Colonic mucosa (tissue), 4 donors: ENCODE results near the gene LRRC1. TPM values are rescaled to one million over a fixed set of nuclear protein-coding genes. Genes with fewer than 3 reads are reported as not detected.

Experiments used
- DNase-seq: peaks from one replicate; pipeline ENCODE4 v3.0.0-alpha.2; 2020
- H3K27ac ChIP-seq: fragments of 200-600 bp; one replicate; pipeline ENCODE4 v1.8.0; 2021
- H3K27me3 ChIP-seq: fragments of 200-600 bp; one replicate; pipeline ENCODE4 v1.8.0; 2021
- H3K36me3 ChIP-seq: fragments of 200-600 bp; one replicate; pipeline ENCODE4 v1.8.0; 2021
- H3K4me1 ChIP-seq: fragments of 200-600 bp; one replicate; pipeline ENCODE4 v1.8.0; 2021; ENCODE audit warnings: mild to moderate bottlenecking
- H3K4me3 ChIP-seq: fragments of 200-600 bp; one replicate; pipeline ENCODE4 v1.8.0; 2021
- H3K9ac ChIP-seq, 2 donors: one replicate each; pipeline ENCODE4 v1.7.0; 2013; ENCODE audit warnings: control low read depth in 2 of 2, low read depth in 2 of 2, low read length in 2 of 2
- H3K9me3 ChIP-seq: fragments of 200-600 bp; one replicate; pipeline ENCODE4 v1.8.0; 2021
- CTCF ChIP-seq: fragments of 200-600 bp; IDR thresholded peaks from one replicate; pipeline ENCODE4 v1.8.0; 2022; ENCODE audit warnings: antibody characterized with exemption, mild to moderate bottlenecking
- intact Hi-C: fragments of 100-400 bp; cut with DNase I; formaldehyde crosslinking; loops from one replicate; pipeline ENCODE4 v1.14.1; 2022
- total RNA-seq, 2 donors: library from RNA; stranded (reverse); fragmentation: NEBNext Ultra II Directional in 1 of 2; extraction: Animal tissue kit (Norgen Biotek cat#: 25700) in 1 of 2; gene quantifications; one replicate each; pipeline ENCODE4 v1.2.1, GENCODE V29; 2021
- donor health status: healthy.
- donor health status: DM: no; HTN: no; CAD: no.
- donor health status: DM: no; HTN: no; CAD: no.

LRRC1 gene
- total RNA-seq, 2 donors from 2014 or later = 49.6 to 72.9 TPM

GRCh38 chr6:53850527-53850926 lies 55.7 kb downstream of the LRRC1 start:
- no peak for TF ChIP-seq CTCF
- Histone ChIP-seq H3K9ac (no peak overlapping the region), H3K27ac (no peak overlapping the region), H3K27me3 (no peaks in the 10 kb centered on the region), H3K4me1 (no peaks in the 10 kb centered on the region), H3K4me3 (no peak overlapping the region), H3K9me3 (no peaks in the 10 kb centered on the region), H3K36me3 (no peaks in the 10 kb centered on the region)
- intact Hi-C loops = no loop called here
- no peak for DNase-seq

GRCh38 chr6:53851561-53851960 lies 56.8 kb downstream of the LRRC1 start:
- Histone ChIP-seq H3K27ac (no peak overlapping the region), H3K4me1 (no peaks in the 10 kb centered on the region)
- no peak for DNase-seq

GRCh38 chr6:53852805-53853204 lies 58.0 kb downstream of the LRRC1 start:
- no peak for DNase-seq
- Histone ChIP-seq H3K4me3 (no peak overlapping the region), H3K4me1 (no peaks in the 10 kb centered on the region), H3K36me3 (no peaks in the 10 kb centered on the region), H3K27ac (no peak overlapping the region), H3K9me3 (no peaks in the 10 kb centered on the region), H3K9ac (no peak overlapping the region), H3K27me3 (no peaks in the 10 kb centered on the region)
- TF ChIP-seq CTCF = no peak
- intact Hi-C loops = no loop called here

More at GRCh38 chr6:53851561-53851960, 56.8 kb downstream of the LRRC1 start:
- Histone ChIP-seq H3K4me3 (no peak overlapping the region), H3K9me3 (no peaks in the 10 kb centered on the region), H3K36me3 (no peaks in the 10 kb centered on the region), H3K27me3 (no peaks in the 10 kb centered on the region), H3K9ac (no peak overlapping the region)
- intact Hi-C loops = no loop called here
- TF ChIP-seq CTCF = no peak

GRCh38 chr6:53854843-53855567 lies 60.2 kb downstream of the LRRC1 start:
- intact Hi-C loops = no loop called here
- Histone ChIP-seq H3K4me3 (no peak overlapping the region), H3K9me3 (no peaks in the 10 kb centered on the region), H3K4me1 (no peaks in the 10 kb centered on the region), H3K36me3 (no peaks in the 10 kb centered on the region), H3K27me3 (no peaks in the 10 kb centered on the region), H3K27ac (no peak overlapping the region), H3K9ac (no peak overlapping the region)
- no peak for TF ChIP-seq CTCF
- no peak for DNase-seq

GRCh38 chr6:53855940-53856339 lies 61.1 kb downstream of the LRRC1 start:
- no peak for DNase-seq
- TF ChIP-seq CTCF = no peak
- no peak overlapping the region for H3K27ac ChIP-seq
- H3K4me1 ChIP-seq = no peaks in the 10 kb centered on the region
- H3K9ac ChIP-seq = no peak overlapping the region
- no peaks in the 10 kb centered on the region for H3K27me3 ChIP-seq
- H3K9me3 ChIP-seq = no peaks in the 10 kb centered on the region
- no peak overlapping the region for H3K4me3 ChIP-seq
- no peaks in the 10 kb centered on the region for H3K36me3 ChIP-seq
- intact Hi-C loops = no loop called here
